ENCODE results near the gene TNFRSF18.
A peak's percentile ranks its signal among the peaks of the same experiment; 100 is the strongest.

TNFRSF18 gene

GRCh38 chr1:1215881-1216605 is 9.7 kb upstream of the TNFRSF18 start:
- H3K36me3 ChIP-seq (ENCODE audit: insufficient read depth, low read length), result peaks cover 50% of the 10 kb centered on the region
- peaks cover 3% of the 10 kb centered on the region; the same call in 1 of the 2 replicates for H3K4me1 ChIP-seq (ENCODE audit: insufficient read depth, low read length)
- no peaks in the 10 kb centered on the region for H3K27me3 ChIP-seq (ENCODE audit: insufficient read depth, low read length, poor library complexity)
- H3K79me2 ChIP-seq (ENCODE audit: insufficient read depth, low read length), result no peaks in the 10 kb centered on the region
- H2AFZ ChIP-seq (ENCODE audit: low read depth, low read length), result no peak overlapping the region
- no peak for DNase-seq
- H4K20me1 ChIP-seq (ENCODE audit: insufficient read depth, low read length), result peaks cover 45% of the 10 kb centered on the region
- no peak overlapping the region for H3K27ac ChIP-seq (ENCODE audit: low read length)
- ATAC-seq (ENCODE audit: insufficient read depth, low read depth), result no peak
- no peak overlapping the region for H3K4me3 ChIP-seq (ENCODE audit: low read depth in 1 of 2, low read length in 2 of 2)
- no peaks in the 10 kb centered on the region for H3K9me3 ChIP-seq (ENCODE audit: insufficient read depth, low read length, severe bottlenecking)
- no peak overlapping the region for H3K4me2 ChIP-seq (ENCODE audit: insufficient read depth, low read length)
- TF ChIP-seq EZH2 (IDR thresholded peaks at IDR 0.05; ENCODE audit: borderline replicate concordance, low read depth, low read length, severe bottlenecking), result no peak
- TF ChIP-seq, protein P1, sequence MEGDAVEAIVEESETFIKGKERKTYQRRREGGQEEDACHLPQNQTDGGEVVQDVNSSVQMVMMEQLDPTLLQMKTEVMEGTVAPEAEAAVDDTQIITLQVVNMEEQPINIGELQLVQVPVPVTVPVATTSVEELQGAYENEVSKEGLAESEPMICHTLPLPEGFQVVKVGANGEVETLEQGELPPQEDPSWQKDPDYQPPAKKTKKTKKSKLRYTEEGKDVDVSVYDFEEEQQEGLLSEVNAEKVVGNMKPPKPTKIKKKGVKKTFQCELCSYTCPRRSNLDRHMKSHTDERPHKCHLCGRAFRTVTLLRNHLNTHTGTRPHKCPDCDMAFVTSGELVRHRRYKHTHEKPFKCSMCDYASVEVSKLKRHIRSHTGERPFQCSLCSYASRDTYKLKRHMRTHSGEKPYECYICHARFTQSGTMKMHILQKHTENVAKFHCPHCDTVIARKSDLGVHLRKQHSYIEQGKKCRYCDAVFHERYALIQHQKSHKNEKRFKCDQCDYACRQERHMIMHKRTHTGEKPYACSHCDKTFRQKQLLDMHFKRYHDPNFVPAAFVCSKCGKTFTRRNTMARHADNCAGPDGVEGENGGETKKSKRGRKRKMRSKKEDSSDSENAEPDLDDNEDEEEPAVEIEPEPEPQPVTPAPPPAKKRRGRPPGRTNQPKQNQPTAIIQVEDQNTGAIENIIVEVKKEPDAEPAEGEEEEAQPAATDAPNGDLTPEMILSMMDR (IDR thresholded peaks at IDR 0.05; ENCODE audit: borderline replicate concordance, extremely low read depth, low read length, poor library complexity, severe bottlenecking), result no peak
- H3K9ac ChIP-seq (ENCODE audit: low read depth, low read length), result no peak overlapping the region

DNA sequence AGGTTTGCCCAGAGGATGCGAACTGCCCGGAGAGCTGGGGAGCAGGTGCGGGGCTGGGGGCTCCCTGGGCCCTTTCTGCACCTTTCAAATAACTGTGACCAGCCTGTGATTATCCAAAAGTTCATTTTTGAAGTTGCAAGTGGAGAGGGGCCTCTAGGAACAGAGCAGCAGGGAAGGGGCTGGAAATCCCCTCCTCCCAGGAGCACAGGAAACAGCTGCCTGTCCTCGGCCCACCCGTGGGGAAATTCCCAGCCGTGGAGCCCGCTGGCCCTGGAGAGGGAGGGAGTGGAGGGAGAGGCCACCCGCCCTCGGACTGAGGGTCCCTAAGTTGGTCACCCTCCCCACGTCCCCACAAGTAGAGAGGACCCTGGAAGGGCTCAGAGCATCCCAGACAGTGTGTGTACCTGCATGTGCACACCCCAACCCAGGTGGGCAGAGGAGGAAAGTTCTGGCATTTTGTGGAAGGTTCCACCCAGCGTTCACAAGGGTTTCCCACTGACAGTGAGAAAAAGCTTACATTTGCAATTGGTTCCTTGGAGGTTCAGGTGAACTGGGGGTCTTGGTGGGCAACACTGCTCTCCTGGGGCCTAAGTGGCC is 8.8 kb upstream of the TNFRSF18 start:
- H3K9me3 ChIP-seq (ENCODE audit: insufficient read depth, low read length, severe bottlenecking), result no peaks in the 10 kb centered on the region
- H3K79me2 ChIP-seq (ENCODE audit: insufficient read depth, low read length), result no peaks in the 10 kb centered on the region
- no peak overlapping the region for H3K9ac ChIP-seq (ENCODE audit: low read depth, low read length)
- peaks cover 38% of the 10 kb centered on the region for H4K20me1 ChIP-seq (ENCODE audit: insufficient read depth, low read length)
- TF ChIP-seq, protein P1 (IDR thresholded peaks at IDR 0.05; ENCODE audit: borderline replicate concordance, extremely low read depth, low read length, poor library complexity, severe bottlenecking), result no peak
- no peak for TF ChIP-seq EZH2 (IDR thresholded peaks at IDR 0.05; ENCODE audit: borderline replicate concordance, low read depth, low read length, severe bottlenecking)
- no peak for ATAC-seq (ENCODE audit: insufficient read depth, low read depth)
- no peak overlapping the region for H3K27ac ChIP-seq (ENCODE audit: low read length)
- H3K4me2 ChIP-seq (ENCODE audit: insufficient read depth, low read length), result no peak overlapping the region
- no peak overlapping the region for H3K4me3 ChIP-seq (ENCODE audit: low read depth in 1 of 2, low read length in 2 of 2)
- DNase-seq, result no peak
- H3K36me3 ChIP-seq (ENCODE audit: insufficient read depth, low read length), result peaks cover 42% of the 10 kb centered on the region
- no peak overlapping the region for H2AFZ ChIP-seq (ENCODE audit: low read depth, low read length)
- H3K27me3 ChIP-seq (ENCODE audit: insufficient read depth, low read length, poor library complexity), result no peaks in the 10 kb centered on the region
- peaks cover 3% of the 10 kb centered on the region; the same call in 1 of the 2 replicates for H3K4me1 ChIP-seq (ENCODE audit: insufficient read depth, low read length)

DNA sequence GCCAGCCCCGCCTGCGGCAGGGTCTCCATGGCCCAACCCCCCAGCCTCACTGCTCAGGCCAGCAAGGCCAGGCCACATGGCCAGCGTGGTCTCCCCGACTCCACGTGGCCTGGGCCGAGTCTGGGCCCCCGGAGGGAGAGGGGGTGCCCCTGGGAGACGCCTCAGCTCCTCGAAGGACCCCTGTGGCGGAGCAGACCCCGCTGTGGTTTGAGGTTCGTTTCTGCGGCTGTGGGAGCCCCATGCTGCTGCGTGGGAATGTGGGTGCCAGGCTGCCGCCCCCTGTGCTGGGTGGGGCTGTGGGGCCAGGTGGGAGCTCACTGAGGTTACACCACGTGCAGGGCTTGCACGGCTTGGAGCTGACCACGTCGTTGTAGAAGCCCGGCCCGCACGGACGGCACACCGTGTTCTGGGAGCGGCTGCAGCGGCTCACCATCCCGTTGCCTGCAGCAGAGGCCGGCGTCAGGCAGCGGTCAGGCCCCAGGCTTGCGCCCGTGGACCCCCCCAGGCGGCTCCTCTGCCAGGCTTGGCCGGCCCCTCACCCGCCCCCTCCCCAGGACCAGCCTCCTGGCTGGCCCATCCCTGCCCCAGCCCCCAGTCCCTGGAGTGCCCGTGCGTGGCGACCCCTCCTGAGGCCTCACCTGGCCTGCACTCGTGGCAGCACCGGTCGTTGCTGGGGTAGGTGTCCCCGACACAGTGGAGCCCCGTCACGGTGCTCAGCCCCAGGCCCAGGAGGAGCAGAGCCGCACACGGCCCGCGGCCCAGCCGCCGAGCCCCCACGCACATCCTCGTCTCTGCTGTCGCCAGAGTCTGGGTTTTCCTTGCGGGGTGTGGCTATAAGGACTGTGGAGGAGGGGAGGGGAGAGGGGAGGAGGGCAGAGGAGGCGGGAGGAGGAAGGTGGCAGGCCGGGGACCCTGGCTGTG is 7.2 kb upstream of the TNFRSF18 start, which contains the start of gene TNFRSF4:
TSS of gene TNFRSF4 (minus strand) at position 809 of the 921 bp plus-strand sequence. CDS start at position 783, 26 bp downstream.
- peaks cover 10% of the 10 kb centered on the region for H3K4me1 ChIP-seq (ENCODE audit: insufficient read depth, low read length)
- no peak within 1 kb of the TSS for H3K4me3 ChIP-seq (ENCODE audit: low read depth in 1 of 2, low read length in 2 of 2)
- no peak within 1 kb of the TSS for H3K4me2 ChIP-seq (ENCODE audit: insufficient read depth, low read length)
- H3K9me3 ChIP-seq (ENCODE audit: insufficient read depth, low read length, severe bottlenecking), result no peaks in the 10 kb centered on the region
- H2AFZ ChIP-seq (ENCODE audit: low read depth, low read length), result no peak within 1 kb of the TSS
- peaks cover 27% of the 10 kb centered on the region for H3K36me3 ChIP-seq (ENCODE audit: insufficient read depth, low read length)
- no peak within 1 kb of the TSS for H3K9ac ChIP-seq (ENCODE audit: low read depth, low read length)
- ATAC-seq (ENCODE audit: insufficient read depth, low read depth), result peak; percentile 58
- peaks cover under 1% of the 10 kb centered on the region for H3K27me3 ChIP-seq (ENCODE audit: insufficient read depth, low read length, poor library complexity)
- DNase-seq, result peak; percentile 79
- no peaks in the 10 kb centered on the region for H3K79me2 ChIP-seq (ENCODE audit: insufficient read depth, low read length)
- no peak within 1 kb of the TSS for H3K27ac ChIP-seq (ENCODE audit: low read length)
- H4K20me1 ChIP-seq (ENCODE audit: insufficient read depth, low read length), result peaks cover 32% of the 10 kb centered on the region
- no peak for TF ChIP-seq EZH2 (IDR thresholded peaks at IDR 0.05; ENCODE audit: borderline replicate concordance, low read depth, low read length, severe bottlenecking)
- TF ChIP-seq, protein P1 (IDR thresholded peaks at IDR 0.05; ENCODE audit: borderline replicate concordance, extremely low read depth, low read length, poor library complexity, severe bottlenecking), result no peak
